SK-N-SH (cell line): Measurements from ENCODE around the gene LRRFIP2. TPM values are rescaled to one million over a fixed set of nuclear protein-coding genes. Genes with fewer than 3 reads are reported as not detected.
"Not testable (repeated sequence)": the region's sequence is repeated elsewhere in the genome, so short reads cannot be mapped to it uniquely, and the experiment has no call there.

Experiments
- CTCF ChIA-PET: fragments of 300-600, 350-600 bp; formaldehyde crosslinking; extraction: SDS; loops from one replicate; lab custom pipeline; 2021; lab: Yijun Ruan, JAX
- POLR2A ChIA-PET: fragments of 350-600 bp; sonication (Branson Sonifier 250); formaldehyde crosslinking; extraction: SDS; loops from one replicate; lab custom pipeline; 2020; ENCODE audit warnings: antibody characterized with exemption, inconsistent platforms; lab: Yijun Ruan, JAX
- DNase-seq: peaks from one replicate; pipeline ENCODE4 v3.0.0; 2012
- H2AFZ ChIP-seq: fragments of 200-600 bp; sonication (generic); 2 replicates; pipeline ENCODE4 v1.8.1; 2016; ENCODE audit warnings: antibody characterized with exemption, mild to moderate bottlenecking, low read depth
- H3F3A ChIP-seq: fragments of 200-600 bp; sonication (generic); replicated peaks from 2 replicates; pipeline ENCODE3; 2016; ENCODE audit warnings: antibody characterized with exemption, mild to moderate bottlenecking; ENCODE audit not compliant: insufficient read depth
- H3K27ac ChIP-seq, 2 experiments: fragments of 200-500 bp in 1 of 2; fragments of 200-600 bp in 1 of 2; sonication (Bioruptor generic) in 1 of 2; sonication (generic), shearing (Covaris generic) in 1 of 2; 2 replicates each; pipeline versions ENCODE4 v1.5.1 to v1.6.1; 2014 to 2016; ENCODE audit warnings: low read depth in 2 of 2, inconsistent platforms in 1 of 2, low read length in 1 of 2, mild to moderate bottlenecking in 1 of 2, mixed read lengths in 1 of 2
- H3K27me3 ChIP-seq: fragments of 200-600 bp; sonication (generic), shearing (Covaris generic); 2 replicates; pipeline ENCODE4 v1.6.1; 2016; ENCODE audit warnings: mixed run types; ENCODE audit not compliant: insufficient read depth
- H3K36me3 ChIP-seq, 2 experiments: fragments of 200-500 bp in 1 of 2; fragments of 200-600 bp in 1 of 2; sonication (Bioruptor generic) in 1 of 2; sonication (generic) in 1 of 2; replicated peaks in 1 of 2; 2 replicates each; pipeline versions ENCODE3 to v1.5.1; 2014 to 2016; ENCODE audit warnings: low read length in 1 of 2, mild to moderate bottlenecking in 1 of 2; ENCODE audit not compliant: insufficient read depth in 2 of 2, control insufficient read depth in 1 of 2
- H3K4me1 ChIP-seq, 2 experiments: fragments of 200-500 bp in 1 of 2; fragments of 200-600 bp in 1 of 2; sonication (Bioruptor generic) in 1 of 2; sonication (generic), shearing (Covaris generic) in 1 of 2; 2 replicates each; pipeline versions ENCODE4 v1.5.1 to v1.6.1; 2014 to 2016; ENCODE audit warnings: low read depth in 1 of 2, low read length in 1 of 2, mixed run types in 1 of 2; ENCODE audit not compliant: insufficient read depth in 2 of 2, control insufficient read depth in 1 of 2
- H3K4me2 ChIP-seq: fragments of 200-600 bp; sonication (generic), shearing (Covaris generic); 2 replicates; pipeline ENCODE4 v1.6.1; 2017; ENCODE audit warnings: mixed run types
- H3K4me3 ChIP-seq, 2 experiments: fragments of 200-500 bp in 1 of 2; fragments of 200-600 bp in 1 of 2; sonication (Bioruptor generic) in 1 of 2; sonication (generic), shearing (Covaris generic) in 1 of 2; 2 replicates each; pipeline versions ENCODE4 v1.5.1 to v1.8.1; 2014 to 2016; ENCODE audit warnings: low read depth in 2 of 2, inconsistent platforms in 1 of 2, low read length in 1 of 2, mild to moderate bottlenecking in 1 of 2, mixed read lengths in 1 of 2, moderate library complexity in 1 of 2
- H3K79me2 ChIP-seq: fragments of 200-600 bp; sonication (generic); 2 replicates; pipeline ENCODE4 v1.8.1; 2017; ENCODE audit warnings: mild to moderate bottlenecking; ENCODE audit not compliant: insufficient read depth
- H3K9ac ChIP-seq: fragments of 200-600 bp; sonication (generic); 2 replicates; pipeline ENCODE4 v1.6.1; 2017; ENCODE audit warnings: mixed run types
- H3K9me2 ChIP-seq: fragments of 200-600 bp; sonication (generic); 2 replicates; pipeline ENCODE4 v1.6.1; 2017; ENCODE audit warnings: mixed run types
- H3K9me3 ChIP-seq: fragments of 200-600 bp; sonication (generic); 2 replicates; pipeline ENCODE4 v1.6.1; 2017; ENCODE audit warnings: mixed run types, mild to moderate bottlenecking, moderate library complexity
- H4K20me1 ChIP-seq: fragments of 200-600 bp; sonication (generic); 2 replicates; pipeline ENCODE4 v1.6.1; 2017; ENCODE audit warnings: mild to moderate bottlenecking, mixed run types; ENCODE audit not compliant: insufficient read depth
- FOSL2 ChIP-seq: IDR thresholded peaks from 2 replicates; pipeline ENCODE4 v1.4.0; 2012; ENCODE audit warnings: low read depth, mild to moderate bottlenecking, moderate library complexity, borderline replicate concordance
- FOXM1 ChIP-seq: IDR thresholded peaks from 2 replicates; pipeline ENCODE4 v1.4.0; 2012; ENCODE audit warnings: low read depth, mild to moderate bottlenecking
- GABPA ChIP-seq: IDR thresholded peaks from 2 replicates; pipeline ENCODE4 v1.4.0; 2012; ENCODE audit warnings: low read depth, mild to moderate bottlenecking
- MXI1 ChIP-seq: IDR thresholded peaks from 2 replicates; pipeline ENCODE4 v1.6.1; 2012; ENCODE audit warnings: mild to moderate bottlenecking, low read depth, low read length, improper control_type of control experiment
- NFIC ChIP-seq: IDR thresholded peaks from 2 replicates; pipeline ENCODE4 v1.4.0; 2012; ENCODE audit warnings: borderline replicate concordance
- POLR2AphosphoS5 ChIP-seq: IDR thresholded peaks from 2 replicates; pipeline ENCODE4 v1.6.1; 2012; ENCODE audit warnings: low read depth, low read length
- RAD21 ChIP-seq: IDR thresholded peaks from 2 replicates; pipeline ENCODE4 v1.6.1; 2012; ENCODE audit warnings: mild to moderate bottlenecking, low read length
- RCOR1 ChIP-seq: fragments of 150-350 bp; IDR thresholded peaks from 2 replicates; pipeline ENCODE4 v1.6.1; 2017; ENCODE audit warnings: antibody characterized with exemption, low read length
- SMC3 ChIP-seq: IDR thresholded peaks from 2 replicates; pipeline ENCODE4 v1.6.1; 2012; ENCODE audit warnings: low read depth, low read length, improper control_type of control experiment
- TAF1 ChIP-seq: IDR thresholded peaks from 2 replicates; pipeline ENCODE4 v1.6.1; 2012; ENCODE audit warnings: low read depth, mild to moderate bottlenecking, low read length, moderate library complexity, borderline replicate concordance
- TCF12 ChIP-seq: IDR thresholded peaks from 2 replicates; pipeline ENCODE4 v1.4.0; 2012
- TEAD4 ChIP-seq: IDR thresholded peaks from 2 replicates; pipeline ENCODE4 v1.4.0; 2012; ENCODE audit warnings: mild to moderate bottlenecking, borderline replicate concordance; ENCODE audit not compliant: insufficient read depth
- WGBS: methylation state at CpG from one replicate; pipeline ENCODE4 v1.1.6; 2017; ENCODE audit warnings: low lambda C conversion rate; 5-methylcytosine and 5-hydroxymethylcytosine counted together
- polyA plus RNA-seq, 3 experiments: library from polyadenylated mRNA; depleted of rRNA; stranded (reverse); fragments of >200 nt; gene quantifications; 2 replicates each; pipeline ENCODE4 v1.2.3, GENCODE V29; 2012
- TF ChIP-seq, protein P1 (sequence below): IDR thresholded peaks from 2 replicates; pipeline ENCODE4 v1.6.1; 2012; ENCODE audit warnings: mild to moderate bottlenecking, low read depth, low read length, moderate library complexity
- TF ChIP-seq, protein P2 (sequence below): IDR thresholded peaks from 2 replicates; pipeline ENCODE4 v1.4.0; 2012; ENCODE audit warnings: low read depth, borderline replicate concordance

The LRRFIP2 gene
- polyA plus RNA-seq, 1 of the 3 experiments (the other 2 are of a cell fraction): 27.2 TPM

DNA sequence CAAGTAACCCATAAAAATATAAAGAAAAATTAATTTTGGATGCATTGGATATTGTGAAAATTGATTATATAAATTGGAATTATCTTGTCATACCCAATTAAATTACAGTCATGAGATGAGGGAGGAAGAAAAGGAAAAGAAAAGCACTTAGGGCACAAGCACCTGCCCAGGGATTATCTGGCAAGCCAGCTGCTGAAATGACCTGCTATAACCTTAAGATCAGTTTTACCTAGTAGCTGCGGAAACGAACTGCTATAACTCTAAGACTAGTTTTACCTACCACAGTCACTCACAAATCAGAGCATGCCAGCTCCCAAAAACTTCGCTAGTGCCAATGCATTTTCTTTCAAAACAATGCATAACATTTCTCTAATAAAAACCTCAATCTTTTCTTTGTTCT lies 26.2 kb downstream of the LRRFIP2 start:
- 0 out of 2 replicates have a peak, but pooled peaks cover 1% of the 10 kb centered on the region for H4K20me1 ChIP-seq

DNA sequence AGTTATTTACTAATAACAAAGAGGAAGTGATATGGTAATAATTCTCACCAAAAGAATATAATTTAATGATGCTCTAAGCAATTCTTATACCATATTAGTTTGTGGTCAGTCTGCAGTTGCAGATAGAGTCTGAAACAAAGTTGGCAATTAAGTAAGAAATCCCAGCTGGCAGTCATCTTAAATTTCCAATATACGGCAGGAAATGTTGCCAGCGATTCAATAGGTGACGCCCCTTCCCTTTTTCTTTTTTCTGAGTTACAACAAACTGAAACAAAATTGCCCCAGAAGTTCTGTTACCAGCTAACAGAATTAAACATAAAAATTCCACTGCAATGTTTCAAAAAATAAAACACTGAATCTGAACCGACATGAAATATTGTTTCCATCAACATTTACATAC lies 26.7 kb downstream of the LRRFIP2 start:
- Histone ChIP-seq H4K20me1 (0 out of 2 replicates have a peak, but pooled peaks cover 3% of the 10 kb centered on the region), H3F3A (peaks cover 5% of the 10 kb centered on the region), H3K4me2 (no peak overlapping the region), H3K27ac (no peak overlapping the region), H2AFZ (no peak overlapping the region), H3K4me3 (no peak overlapping the region), H3K4me1 (no peaks in the 10 kb centered on the region), H3K9ac (no peak overlapping the region), H3K9me2 (no peaks in the 10 kb centered on the region), H3K36me3 (peaks cover 17 to 65% of the 10 kb centered on the region in 2 experiments), H3K79me2 (peaks cover 76% of the 10 kb centered on the region), H3K27me3 (no peaks in the 10 kb centered on the region), H3K9me3 (no peaks in the 10 kb centered on the region)
- TF ChIP-seq TAF1 (no peak), GABPA (no peak), SMC3 (no peak), NFIC (no peak), POLR2AphosphoS5 (no peak), RCOR1 (no peak), MXI1 (no peak), RAD21 (no peak)
- TF ChIP-seq, protein P1, sequence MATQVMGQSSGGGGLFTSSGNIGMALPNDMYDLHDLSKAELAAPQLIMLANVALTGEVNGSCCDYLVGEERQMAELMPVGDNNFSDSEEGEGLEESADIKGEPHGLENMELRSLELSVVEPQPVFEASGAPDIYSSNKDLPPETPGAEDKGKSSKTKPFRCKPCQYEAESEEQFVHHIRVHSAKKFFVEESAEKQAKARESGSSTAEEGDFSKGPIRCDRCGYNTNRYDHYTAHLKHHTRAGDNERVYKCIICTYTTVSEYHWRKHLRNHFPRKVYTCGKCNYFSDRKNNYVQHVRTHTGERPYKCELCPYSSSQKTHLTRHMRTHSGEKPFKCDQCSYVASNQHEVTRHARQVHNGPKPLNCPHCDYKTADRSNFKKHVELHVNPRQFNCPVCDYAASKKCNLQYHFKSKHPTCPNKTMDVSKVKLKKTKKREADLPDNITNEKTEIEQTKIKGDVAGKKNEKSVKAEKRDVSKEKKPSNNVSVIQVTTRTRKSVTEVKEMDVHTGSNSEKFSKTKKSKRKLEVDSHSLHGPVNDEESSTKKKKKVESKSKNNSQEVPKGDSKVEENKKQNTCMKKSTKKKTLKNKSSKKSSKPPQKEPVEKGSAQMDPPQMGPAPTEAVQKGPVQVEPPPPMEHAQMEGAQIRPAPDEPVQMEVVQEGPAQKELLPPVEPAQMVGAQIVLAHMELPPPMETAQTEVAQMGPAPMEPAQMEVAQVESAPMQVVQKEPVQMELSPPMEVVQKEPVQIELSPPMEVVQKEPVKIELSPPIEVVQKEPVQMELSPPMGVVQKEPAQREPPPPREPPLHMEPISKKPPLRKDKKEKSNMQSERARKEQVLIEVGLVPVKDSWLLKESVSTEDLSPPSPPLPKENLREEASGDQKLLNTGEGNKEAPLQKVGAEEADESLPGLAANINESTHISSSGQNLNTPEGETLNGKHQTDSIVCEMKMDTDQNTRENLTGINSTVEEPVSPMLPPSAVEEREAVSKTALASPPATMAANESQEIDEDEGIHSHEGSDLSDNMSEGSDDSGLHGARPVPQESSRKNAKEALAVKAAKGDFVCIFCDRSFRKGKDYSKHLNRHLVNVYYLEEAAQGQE: no peak
- TF ChIP-seq, protein P2, sequence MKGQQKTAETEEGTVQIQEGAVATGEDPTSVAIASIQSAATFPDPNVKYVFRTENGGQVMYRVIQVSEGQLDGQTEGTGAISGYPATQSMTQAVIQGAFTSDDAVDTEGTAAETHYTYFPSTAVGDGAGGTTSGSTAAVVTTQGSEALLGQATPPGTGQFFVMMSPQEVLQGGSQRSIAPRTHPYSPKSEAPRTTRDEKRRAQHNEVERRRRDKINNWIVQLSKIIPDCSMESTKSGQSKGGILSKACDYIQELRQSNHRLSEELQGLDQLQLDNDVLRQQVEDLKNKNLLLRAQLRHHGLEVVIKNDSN: no peak
- ChIA-PET POLR2A (no interaction called here), CTCF (no interaction called here)
- DNase-seq: no peak
- 98% methylated on average over 4 of the region's 4 CpGs for WGBS

More for the DNA sequence above, 26.2 kb downstream of the LRRFIP2 start:
- Histone ChIP-seq H3K4me1 (no peaks in the 10 kb centered on the region), H3K4me3 (no peak overlapping the region), H3K79me2 (peaks cover 80% of the 10 kb centered on the region), H3K27me3 (no peaks in the 10 kb centered on the region), H3F3A (peaks cover 5% of the 10 kb centered on the region), H3K4me2 (no peak overlapping the region), H2AFZ (no peak overlapping the region), H3K9me3 (no peaks in the 10 kb centered on the region), H3K9ac (no peak overlapping the region), H3K27ac (no peak overlapping the region), H3K9me2 (no peaks in the 10 kb centered on the region), H3K36me3 (peaks cover 17 to 60% of the 10 kb centered on the region in 2 experiments)
- 100% methylated on average over 3 of the region's 3 CpGs for WGBS
- POLR2A ChIA-PET: no interaction called here
- CTCF ChIA-PET: no interaction called here
- no peak for DNase-seq
- TF ChIP-seq FOXM1 (no peak), MXI1 (no peak), TEAD4 (no peak), TCF12 (no peak), FOSL2 (no peak)

DNA sequence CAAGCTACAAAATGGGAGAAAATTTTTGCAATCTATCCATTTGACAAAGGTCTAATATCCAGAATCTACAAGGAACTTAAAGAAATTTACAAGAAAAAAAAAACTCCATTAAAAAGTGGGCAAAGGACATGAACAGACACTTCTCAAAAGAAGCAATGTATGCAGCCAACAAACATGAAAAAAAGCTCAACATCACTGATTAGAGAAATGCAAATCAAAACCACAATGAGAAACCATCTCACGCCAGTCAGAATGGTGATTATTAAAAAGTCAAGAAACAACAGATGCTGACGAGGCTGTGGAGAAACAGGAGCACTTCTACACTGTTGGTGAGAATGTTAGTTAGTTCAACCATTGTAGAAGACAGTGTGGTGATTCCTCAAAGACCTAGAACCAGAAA lies 27.5 kb downstream of the LRRFIP2 start:
- H3K9me2 ChIP-seq, DNase-seq, H3K9ac ChIP-seq, H4K20me1 ChIP-seq, CTCF ChIA-PET, H3K27ac ChIP-seq, H3K4me1 ChIP-seq, H3K27me3 ChIP-seq, H3K4me2 ChIP-seq, H2AFZ ChIP-seq, H3K4me3 ChIP-seq, H3F3A ChIP-seq, H3K9me3 ChIP-seq, POLR2A ChIA-PET: not testable (repeated sequence)
- H3K79me2 ChIP-seq: peaks cover 69% of the 10 kb centered on the region
- WGBS: 95% methylated on average over 2 of the region's 2 CpGs
- peaks cover 17 to 71% of the 10 kb centered on the region in 2 experiments for H3K36me3 ChIP-seq
